Sigmoid colon (tissue), 3 donors: Measurements from ENCODE around the gene KIRREL3.

Source experiments
- POLR2A ChIP-seq, 2 donors: fragments of 450-650 bp; IDR thresholded peaks; one replicate each; pipeline ENCODE4 v1.6.1; 2016; ENCODE audit warnings: antibody characterized with exemption in 2 of 2, mild to moderate bottlenecking in 2 of 2, moderate library complexity in 2 of 2
- TF ChIP-seq, protein P1 (sequence below), 4 experiments: fragments of 450-650 bp in 3 of 4; fragments of 200-600 bp in 1 of 4; IDR thresholded peaks; one replicate each; pipeline ENCODE4 v1.5.1; 2016 to 2019; ENCODE audit warnings: antibody characterized with exemption in 4 of 4, mild to moderate bottlenecking in 3 of 4, moderate library complexity in 2 of 4

DNA sequence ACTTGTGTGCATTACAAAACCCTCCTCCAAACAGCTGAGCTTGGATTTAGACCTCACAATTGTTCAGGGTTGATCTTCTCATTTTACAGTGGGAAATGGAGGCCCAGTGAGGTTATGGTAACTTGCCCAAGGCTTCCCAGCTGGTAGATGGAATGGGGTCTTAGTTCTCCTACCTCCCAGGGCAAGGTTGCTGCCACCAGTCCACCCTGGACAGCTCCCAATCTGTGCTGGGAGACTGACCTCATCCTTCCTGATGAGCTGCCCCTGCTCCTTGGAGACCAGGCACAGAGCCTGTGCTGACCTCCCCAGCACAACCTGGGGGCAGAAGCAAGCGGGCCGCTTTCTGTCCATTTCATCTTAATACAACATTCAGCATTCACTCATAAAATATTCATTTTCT is 454.4 kb downstream of the KIRREL3 start:
- TF ChIP-seq POLR2A (IDR thresholded peaks at IDR 0.05): no peak
- TF ChIP-seq, protein P1, sequence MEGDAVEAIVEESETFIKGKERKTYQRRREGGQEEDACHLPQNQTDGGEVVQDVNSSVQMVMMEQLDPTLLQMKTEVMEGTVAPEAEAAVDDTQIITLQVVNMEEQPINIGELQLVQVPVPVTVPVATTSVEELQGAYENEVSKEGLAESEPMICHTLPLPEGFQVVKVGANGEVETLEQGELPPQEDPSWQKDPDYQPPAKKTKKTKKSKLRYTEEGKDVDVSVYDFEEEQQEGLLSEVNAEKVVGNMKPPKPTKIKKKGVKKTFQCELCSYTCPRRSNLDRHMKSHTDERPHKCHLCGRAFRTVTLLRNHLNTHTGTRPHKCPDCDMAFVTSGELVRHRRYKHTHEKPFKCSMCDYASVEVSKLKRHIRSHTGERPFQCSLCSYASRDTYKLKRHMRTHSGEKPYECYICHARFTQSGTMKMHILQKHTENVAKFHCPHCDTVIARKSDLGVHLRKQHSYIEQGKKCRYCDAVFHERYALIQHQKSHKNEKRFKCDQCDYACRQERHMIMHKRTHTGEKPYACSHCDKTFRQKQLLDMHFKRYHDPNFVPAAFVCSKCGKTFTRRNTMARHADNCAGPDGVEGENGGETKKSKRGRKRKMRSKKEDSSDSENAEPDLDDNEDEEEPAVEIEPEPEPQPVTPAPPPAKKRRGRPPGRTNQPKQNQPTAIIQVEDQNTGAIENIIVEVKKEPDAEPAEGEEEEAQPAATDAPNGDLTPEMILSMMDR (IDR thresholded peaks at IDR 0.05): no peak
